GM19099 (cell line): Measurements from ENCODE around the gene PRR18.

Experiments
- POLR2A ChIP-seq: IDR thresholded peaks from 3 replicates; pipeline ENCODE4 v1.6.1; 2011; ENCODE audit warnings: low read depth; ENCODE audit not compliant: insufficient read length; ENCODE audit errors: extremely low read depth

PRR18 gene, protein sequence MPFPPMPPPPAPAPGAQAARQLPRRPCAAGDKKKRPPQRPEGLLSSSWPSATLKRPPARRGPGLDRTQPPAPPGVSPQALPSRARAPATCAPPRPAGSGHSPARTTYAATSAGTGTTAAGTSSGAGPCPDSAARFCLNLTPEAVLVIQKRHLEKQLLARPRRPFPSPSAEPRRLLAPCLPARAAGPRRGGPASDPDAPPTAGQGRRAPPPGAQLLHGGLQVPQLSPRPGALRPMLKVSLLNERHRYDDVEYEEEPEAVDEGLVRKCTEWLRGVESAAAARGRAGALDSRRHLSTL

DNA sequence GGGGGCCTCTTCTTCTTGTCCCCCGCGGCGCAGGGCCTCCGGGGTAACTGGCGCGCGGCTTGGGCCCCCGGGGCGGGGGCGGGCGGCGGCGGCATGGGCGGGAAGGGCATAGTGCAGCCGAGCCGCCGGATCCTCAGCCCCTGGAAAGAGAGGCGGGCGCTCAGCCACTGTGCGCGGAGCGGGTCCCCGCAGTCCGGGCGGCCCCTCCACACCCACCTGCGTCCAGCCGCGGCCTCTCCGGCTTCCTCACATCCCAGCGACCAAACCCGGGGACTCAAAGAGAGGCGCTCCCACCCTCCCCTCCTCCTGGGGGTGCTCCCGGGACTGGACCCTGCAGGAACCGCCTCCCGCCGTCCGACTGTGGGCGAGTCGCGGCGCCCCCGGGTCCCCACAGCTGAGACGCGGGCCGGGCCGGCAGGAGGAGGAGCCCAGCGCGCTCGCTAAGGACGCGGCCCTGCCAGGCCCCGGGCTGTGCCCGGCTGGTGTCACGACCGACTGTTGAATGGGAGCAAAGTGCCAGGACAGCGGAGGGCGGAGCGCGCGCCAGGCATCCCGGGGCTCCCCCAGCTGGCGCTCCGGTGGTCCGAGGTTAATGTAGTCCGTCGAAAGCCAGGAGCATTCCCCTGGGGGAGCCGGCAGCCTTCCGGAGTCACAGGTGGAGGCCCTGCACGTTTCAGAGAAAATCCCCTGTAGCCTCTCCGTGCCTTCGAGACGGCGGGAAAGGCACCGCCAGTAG is at the start of gene PRR18:
Gene PRR18 (minus strand): TSS at position 360 of the 736 bp plus-strand sequence. CDS start 250 bp downstream, at position 110.
- peak; percentile 55 for TF ChIP-seq POLR2A

DNA sequence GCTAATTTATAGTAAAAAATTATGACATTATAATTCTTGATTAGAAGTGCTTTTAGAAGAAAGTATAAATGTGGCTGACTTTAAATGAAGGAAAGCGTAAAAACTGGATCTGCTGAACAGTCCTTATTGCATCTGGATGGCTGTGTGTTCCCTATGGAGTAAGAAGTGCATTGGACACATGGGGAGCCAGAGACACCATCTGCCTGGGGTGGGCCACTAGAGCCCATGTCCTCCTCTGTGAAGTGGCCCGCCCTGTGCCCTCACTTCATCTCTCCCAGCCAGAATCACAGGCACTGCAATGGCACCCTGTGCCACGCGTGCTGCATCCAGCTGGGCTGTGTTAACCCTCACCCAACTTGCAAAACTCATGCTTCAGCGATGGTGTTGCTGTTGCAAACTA is 47.4 kb upstream of the PRR18 start:
- no peak for TF ChIP-seq POLR2A

DNA sequence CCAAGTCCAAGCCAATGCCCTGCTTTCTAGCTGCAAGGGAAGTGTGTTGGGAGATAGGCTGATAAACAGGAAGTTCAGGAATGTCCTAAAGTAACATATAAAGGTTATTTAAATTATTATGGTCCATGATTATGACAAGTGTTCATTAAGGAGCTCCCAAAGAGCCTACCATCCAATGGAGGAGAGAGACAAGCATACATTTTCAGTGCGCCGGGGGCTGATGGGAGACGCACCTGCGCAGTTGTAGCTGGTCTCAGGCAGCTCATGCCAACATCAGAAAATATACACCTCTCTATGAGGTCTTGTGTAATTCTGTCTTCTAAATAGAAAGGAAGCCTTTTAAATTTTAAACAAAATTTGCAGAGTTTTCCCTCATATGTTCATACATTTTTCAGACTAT is 46.8 kb upstream of the PRR18 start:
- no peak for TF ChIP-seq POLR2A

DNA sequence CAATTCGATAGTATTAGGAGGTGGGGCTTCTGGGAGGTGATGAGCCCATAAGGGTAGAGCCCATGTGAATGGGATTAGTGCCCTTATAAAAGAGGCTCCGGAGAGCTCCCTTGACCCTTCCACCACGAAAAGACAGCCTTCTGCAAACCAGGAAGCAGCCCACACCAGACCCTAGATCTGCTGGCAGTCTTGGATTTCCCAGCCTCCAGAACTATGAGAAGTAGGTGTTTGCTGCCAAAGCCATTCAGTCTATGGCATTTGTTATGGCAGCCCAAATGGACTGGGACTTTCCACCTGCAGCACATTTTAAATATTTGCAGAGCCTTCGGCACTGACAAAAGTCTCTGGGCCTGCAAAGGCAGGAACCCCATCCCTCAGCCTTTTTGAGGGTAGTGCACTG is 46.0 kb upstream of the PRR18 start:
- TF ChIP-seq POLR2A, result no peak

DNA sequence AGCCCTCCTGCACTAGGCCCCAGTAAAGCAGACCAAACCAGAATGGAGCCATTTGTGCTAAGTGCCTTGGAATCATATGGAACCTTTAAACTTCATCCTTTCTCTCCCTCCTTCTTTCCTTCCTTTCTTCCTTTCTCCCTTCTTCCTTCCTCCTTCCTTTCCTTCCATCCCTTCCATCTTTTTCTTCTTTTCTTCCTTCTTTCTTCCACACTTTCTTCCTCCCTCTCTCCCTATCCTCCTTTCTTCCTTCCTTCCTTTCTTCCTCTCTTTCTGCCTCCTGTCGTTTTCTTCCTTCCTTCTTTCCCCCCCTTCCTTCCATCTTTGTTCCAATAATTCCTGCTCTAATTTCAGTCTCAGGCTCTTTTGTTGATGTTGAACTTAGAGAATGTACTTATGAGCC is 45.3 kb upstream of the PRR18 start:
- TF ChIP-seq POLR2A, result no peak

DNA sequence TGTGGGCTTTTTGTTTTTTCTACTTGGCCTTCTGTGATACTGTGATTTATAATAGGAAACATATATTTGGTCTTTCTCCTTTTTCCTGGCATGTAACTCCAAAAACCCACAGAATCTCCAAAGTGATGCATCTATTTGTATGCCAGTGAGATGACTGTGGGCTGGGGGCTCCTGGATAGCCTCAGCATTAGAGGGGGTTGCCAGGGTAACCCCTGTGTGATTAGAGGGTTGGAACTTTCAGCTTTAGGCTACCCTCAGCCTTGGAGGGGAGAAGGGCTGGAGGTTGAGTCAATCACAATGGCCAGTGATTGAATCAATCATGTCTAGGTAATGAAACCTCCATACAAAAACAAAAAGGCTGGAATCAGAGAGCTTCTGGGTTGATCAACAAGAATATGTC is 44.7 kb upstream of the PRR18 start:
- TF ChIP-seq POLR2A, result no peak

DNA sequence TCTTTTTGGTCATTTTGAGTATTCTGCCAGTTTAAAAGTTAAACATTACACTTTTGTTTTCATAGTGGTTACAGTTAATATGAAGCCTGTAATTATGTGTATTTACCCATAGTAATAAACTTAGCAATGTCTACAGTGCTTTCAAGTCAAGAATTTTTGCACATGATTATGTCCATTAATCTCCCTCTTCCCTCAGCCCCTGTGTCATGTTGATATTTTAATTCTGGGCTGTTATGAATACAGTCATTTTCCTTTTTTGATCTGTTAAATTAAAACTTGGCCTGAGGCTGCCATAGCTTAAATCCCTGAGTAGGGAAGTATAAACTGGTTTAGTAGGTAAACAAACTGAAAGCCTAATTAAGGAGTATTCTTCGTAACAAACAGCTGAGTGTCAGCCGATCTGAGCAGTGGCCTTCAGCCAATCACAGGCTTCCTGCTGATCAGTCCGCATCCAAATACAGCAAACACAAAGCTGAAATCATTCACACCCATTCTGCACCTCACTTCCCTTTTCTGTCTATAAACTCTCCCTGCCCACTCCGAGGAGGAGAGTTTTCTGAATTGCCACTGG is 43.6 kb upstream of the PRR18 start:
- TF ChIP-seq POLR2A, result no peak

DNA sequence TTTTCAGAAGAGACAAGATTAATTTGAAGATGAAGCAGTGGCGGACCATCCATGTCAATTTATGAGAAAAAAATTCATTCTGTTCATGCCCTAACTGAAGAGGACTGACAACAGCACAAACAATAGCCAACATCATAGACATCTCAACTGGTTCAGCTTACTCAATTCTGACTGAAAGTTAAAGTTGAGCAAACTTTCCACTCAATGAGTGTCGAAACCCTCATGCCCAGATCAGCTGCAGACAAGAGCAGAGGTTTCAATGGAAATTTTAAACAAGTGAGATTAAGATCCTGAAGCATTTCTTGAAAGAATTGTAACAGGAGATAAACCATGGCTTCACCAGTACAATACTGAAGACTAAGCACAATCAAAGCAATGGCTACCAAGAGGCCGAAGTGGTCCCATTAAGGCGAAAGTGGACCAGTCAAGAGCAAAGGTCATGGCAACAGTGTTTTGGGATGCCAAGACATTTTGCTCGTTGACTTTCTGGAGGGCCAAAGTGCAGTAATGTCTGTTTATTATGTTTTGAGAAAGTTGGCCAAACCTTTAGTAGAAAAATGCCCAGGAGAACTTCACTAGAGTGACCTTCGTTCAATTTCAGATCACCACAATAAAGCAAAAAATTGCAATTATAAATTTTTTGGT is 40.2 kb upstream of the PRR18 start:
- TF ChIP-seq POLR2A, result no peak

DNA sequence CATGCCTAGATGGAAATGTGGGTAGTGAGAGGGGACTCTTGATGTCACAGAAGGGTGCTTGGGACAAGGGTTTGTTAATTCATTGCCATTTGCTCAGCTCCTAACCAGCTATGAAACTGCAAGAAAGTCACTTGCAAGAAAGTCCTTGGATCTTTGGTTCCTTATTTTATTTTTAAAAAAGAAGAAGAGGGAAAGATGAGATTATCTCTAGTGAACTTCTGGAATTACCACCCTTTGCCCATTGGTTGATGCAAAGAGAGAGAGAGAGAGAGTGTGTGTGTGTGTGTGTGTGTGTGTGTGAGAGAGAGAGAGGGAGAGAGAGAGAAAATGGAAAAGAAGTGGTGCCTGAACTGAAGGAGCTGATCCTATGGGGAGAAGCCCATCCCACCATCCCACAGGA is 38.8 kb upstream of the PRR18 start:
- no peak for TF ChIP-seq POLR2A

DNA sequence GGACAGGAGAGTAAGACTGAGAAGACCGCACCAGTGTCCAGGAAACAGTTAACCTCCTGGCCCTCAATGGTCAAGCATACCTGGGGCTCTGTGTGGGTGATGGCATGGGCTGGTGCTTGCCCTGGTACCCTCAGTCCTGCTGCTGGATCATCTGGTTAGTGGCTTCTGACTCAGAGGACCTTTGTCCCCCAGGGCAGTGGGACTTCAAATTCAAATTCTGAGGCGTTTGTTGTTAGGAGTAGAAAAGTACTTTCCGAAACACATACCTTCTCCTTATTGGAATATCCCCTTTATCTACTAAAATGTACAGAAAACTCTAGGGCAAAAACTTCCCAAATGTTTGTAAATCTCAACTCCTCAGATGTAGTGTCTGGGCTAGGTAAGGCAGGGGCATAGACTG is 38.3 kb upstream of the PRR18 start:
- no peak for TF ChIP-seq POLR2A

DNA sequence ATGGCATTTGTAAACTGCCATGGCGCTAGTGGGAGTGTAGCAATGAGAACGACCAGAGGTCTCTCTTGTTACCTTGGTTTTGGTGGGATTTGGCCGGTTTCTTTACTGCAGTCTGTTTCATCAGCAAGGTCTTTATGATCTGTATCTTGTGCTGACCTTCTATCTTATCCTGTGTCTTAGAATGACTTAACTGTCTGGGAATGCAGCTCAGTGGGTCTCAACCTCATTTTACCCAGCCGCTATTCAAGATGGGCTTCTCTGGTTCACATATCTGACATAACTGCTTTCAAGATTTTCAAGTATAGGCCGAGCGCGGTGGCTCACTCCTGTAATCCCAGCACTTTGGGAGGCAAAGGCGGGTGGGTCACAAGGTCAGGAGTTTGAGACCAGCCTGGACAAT is 36.0 kb upstream of the PRR18 start:
- TF ChIP-seq POLR2A, result no peak

DNA sequence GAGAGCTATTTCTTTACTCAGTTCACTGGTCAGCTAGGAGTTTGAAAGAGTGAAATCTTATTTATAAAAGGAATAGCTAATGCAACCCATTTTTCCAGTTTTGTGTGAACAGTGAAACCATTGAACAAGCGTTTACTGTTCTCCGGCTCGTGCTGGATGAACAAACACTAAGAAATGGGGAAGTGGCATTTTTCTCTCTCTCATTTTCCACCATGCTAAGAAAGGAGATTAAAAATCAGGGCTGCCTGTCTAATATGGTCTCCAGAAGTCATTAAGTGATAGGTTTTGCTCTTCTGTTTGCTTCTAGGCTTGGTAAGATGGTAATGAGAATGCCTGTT is 34.9 kb upstream of the PRR18 start:
- TF ChIP-seq POLR2A, result no peak

DNA sequence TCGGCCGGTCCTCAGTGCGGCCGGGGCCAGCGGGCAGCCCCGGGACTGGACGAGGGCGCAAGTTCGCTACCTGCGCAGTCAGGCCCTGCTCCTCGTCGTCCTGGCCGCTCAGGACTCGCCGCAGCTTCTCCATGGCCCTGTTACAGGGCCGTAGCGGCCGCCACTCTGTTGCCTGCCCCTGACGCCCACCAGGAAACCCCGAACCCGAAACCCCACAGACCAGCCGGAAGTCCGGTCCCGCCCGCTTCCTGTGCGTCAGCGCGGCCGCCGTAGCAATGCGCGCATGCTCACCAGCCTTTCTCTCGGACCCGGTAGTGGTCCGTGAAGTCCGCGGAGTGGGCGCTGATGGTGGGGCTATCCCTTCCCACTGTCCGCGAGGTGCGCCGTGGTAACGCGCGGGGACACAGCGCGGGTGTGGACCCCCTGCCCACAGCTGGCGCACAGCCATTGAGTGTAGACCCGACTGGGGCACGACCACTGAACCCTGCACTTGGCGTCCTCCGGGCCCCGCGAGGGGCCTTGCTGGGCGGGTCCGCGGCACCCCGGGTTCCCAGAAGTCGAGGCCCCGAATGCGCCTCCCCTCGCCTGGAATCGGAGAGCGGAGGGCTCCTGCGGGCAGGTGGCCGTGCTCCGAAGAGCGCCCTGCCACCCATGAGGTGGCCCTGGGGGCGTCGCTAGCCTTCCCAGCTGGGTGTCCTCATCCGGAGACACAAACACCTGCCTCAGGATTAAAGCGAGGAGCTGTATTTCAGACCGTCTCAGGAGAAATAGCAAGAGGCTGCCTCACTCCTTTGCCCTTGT is 34.4 kb upstream of the PRR18 start, which contains the start of gene SFT2D1:
Gene SFT2D1 (minus strand): TSS at position 197 of the 801 bp plus-strand sequence. CDS start 64 bp downstream, at position 133.
- peak; percentile 98 for TF ChIP-seq POLR2A

DNA sequence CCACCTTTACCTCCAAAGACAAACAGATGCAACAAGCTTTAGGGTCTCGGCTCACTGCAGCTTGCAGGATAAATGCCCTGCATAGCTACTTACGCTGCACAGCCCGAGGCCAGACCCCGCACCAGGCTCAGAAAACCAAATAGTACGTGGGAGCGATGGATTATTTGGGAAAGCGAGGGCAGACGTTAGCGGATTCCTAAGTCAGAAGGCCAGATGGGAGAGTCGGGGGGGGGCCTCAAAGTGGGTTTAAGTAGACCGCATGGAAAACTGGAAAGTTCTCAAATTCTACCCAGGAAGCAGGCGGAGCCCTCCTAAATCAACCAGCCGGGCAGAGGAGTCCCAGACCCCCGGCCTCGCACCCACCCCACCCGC is 33.8 kb upstream of the PRR18 start:
- TF ChIP-seq POLR2A, result no peak

DNA sequence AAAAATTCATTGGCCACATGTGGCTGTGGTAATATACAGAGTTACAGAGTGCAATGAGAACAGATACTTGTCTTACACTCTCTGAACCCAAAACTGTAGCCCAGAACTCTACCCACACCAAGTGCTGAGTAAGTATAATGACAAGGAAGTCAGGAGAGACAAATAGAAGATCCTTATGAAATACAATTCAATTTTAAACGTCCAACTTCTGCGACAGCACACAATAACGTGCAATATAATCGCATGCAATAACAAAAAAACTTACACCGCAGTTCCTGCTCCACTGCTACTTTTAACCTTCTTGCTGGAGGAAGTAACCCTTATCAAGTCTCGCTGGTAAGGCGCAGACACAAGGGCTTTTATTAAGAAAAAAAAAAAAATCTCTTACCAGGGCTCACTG is 33.3 kb upstream of the PRR18 start:
- no peak for TF ChIP-seq POLR2A
